ENCODE measurements around the gene TMEM221. TPM values are rescaled to one million over a fixed set of nuclear protein-coding genes. Genes with fewer than 3 reads are reported as not detected.

Gene TMEM221
- polyA plus RNA-seq, 1 donor from 2014 or later = not detected

GRCh38 chr19:17469092-17469480 is 20.6 kb upstream of the TMEM221 start:
- H3K9me3 ChIP-seq (ENCODE audit: low read length) = no peaks in the 10 kb centered on the region
- no peak overlapping the region for H2AFZ ChIP-seq (ENCODE audit: low read depth, low read length)
- TF ChIP-seq, protein P1, sequence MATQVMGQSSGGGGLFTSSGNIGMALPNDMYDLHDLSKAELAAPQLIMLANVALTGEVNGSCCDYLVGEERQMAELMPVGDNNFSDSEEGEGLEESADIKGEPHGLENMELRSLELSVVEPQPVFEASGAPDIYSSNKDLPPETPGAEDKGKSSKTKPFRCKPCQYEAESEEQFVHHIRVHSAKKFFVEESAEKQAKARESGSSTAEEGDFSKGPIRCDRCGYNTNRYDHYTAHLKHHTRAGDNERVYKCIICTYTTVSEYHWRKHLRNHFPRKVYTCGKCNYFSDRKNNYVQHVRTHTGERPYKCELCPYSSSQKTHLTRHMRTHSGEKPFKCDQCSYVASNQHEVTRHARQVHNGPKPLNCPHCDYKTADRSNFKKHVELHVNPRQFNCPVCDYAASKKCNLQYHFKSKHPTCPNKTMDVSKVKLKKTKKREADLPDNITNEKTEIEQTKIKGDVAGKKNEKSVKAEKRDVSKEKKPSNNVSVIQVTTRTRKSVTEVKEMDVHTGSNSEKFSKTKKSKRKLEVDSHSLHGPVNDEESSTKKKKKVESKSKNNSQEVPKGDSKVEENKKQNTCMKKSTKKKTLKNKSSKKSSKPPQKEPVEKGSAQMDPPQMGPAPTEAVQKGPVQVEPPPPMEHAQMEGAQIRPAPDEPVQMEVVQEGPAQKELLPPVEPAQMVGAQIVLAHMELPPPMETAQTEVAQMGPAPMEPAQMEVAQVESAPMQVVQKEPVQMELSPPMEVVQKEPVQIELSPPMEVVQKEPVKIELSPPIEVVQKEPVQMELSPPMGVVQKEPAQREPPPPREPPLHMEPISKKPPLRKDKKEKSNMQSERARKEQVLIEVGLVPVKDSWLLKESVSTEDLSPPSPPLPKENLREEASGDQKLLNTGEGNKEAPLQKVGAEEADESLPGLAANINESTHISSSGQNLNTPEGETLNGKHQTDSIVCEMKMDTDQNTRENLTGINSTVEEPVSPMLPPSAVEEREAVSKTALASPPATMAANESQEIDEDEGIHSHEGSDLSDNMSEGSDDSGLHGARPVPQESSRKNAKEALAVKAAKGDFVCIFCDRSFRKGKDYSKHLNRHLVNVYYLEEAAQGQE (IDR thresholded peaks at IDR 0.05; ENCODE audit: borderline replicate concordance) = no peak
- peak; percentile 22 for TF ChIP-seq MXI1 (conservative IDR thresholded peaks at IDR 0.05; ENCODE audit: poor library complexity, severe bottlenecking)
- H3K79me2 ChIP-seq (replicated peaks; ENCODE audit: insufficient read depth, low read length) = peaks cover 5% of the 10 kb centered on the region
- H3K9me2 ChIP-seq (ENCODE audit: insufficient read depth, low read length) = no peaks in the 10 kb centered on the region
- no peaks in the 10 kb centered on the region for H3F3A ChIP-seq (ENCODE audit: insufficient read depth, low read length, poor library complexity, severe bottlenecking)
- no peak overlapping the region for H3K27ac ChIP-seq (ENCODE audit: low read length)
- peak overlapping the region; percentile 80 for H3K4me3 ChIP-seq (ENCODE audit: low read length)
- no peak overlapping the region for H3K4me2 ChIP-seq (ENCODE audit: low read length)
- no peaks in the 10 kb centered on the region for H3K27me3 ChIP-seq (ENCODE audit: insufficient read depth, low read depth, low read length)
- H3K9ac ChIP-seq (ENCODE audit: low read length) = peak overlapping the region; percentile 82
- no peaks in the 10 kb centered on the region for H4K20me1 ChIP-seq (ENCODE audit: insufficient read depth)
- no peaks in the 10 kb centered on the region for H3K36me3 ChIP-seq (ENCODE audit: insufficient read depth, low read length)

- no peaks in the 10 kb centered on the region for H3K36me3 ChIP-seq (ENCODE audit: insufficient read depth, low read length)
- no peak overlapping the region for H2AFZ ChIP-seq (ENCODE audit: low read depth, low read length)
- no peaks in the 10 kb centered on the region for H3K27me3 ChIP-seq (ENCODE audit: insufficient read depth, low read depth, low read length)
- H3K79me2 ChIP-seq (replicated peaks; ENCODE audit: insufficient read depth, low read length) = peaks cover 5% of the 10 kb centered on the region
- no peak overlapping the region for H3K9ac ChIP-seq (ENCODE audit: low read length)
- H3K4me2 ChIP-seq (ENCODE audit: low read length) = no peak overlapping the region
- no peak overlapping the region for H3K4me3 ChIP-seq (ENCODE audit: low read length)
- H3F3A ChIP-seq (ENCODE audit: insufficient read depth, low read length, poor library complexity, severe bottlenecking) = no peaks in the 10 kb centered on the region
- TF ChIP-seq, protein P1 (IDR thresholded peaks at IDR 0.05; ENCODE audit: borderline replicate concordance) = no peak
- TF ChIP-seq SMC3 (conservative IDR thresholded peaks at IDR 0.05; ENCODE audit: poor library complexity) = no peak
- TF ChIP-seq MXI1 (conservative IDR thresholded peaks at IDR 0.05; ENCODE audit: poor library complexity, severe bottlenecking) = no peak
- TF ChIP-seq TAF1 (IDR thresholded peaks at IDR 0.05; ENCODE audit: low read depth) = no peak
- no peak for TF ChIP-seq RAD21 (conservative IDR thresholded peaks at IDR 0.05)
- TF ChIP-seq CTCF (IDR thresholded peaks at IDR 0.05; ENCODE audit: poor library complexity, severe bottlenecking) = no peak
- no peak for TF ChIP-seq EP300 (conservative IDR thresholded peaks at IDR 0.05; ENCODE audit: poor library complexity, severe bottlenecking)
- TF ChIP-seq EZH2 (IDR thresholded peaks at IDR 0.05; ENCODE audit: borderline replicate concordance, insufficient read depth, low read length, poor library complexity, severe bottlenecking) = no peak
- no peak for TF ChIP-seq POLR2AphosphoS5 (IDR thresholded peaks at IDR 0.05)
- H3K27ac ChIP-seq (ENCODE audit: low read length) = no peak overlapping the region
- no peaks in the 10 kb centered on the region for H3K9me3 ChIP-seq (ENCODE audit: low read length)
- no peaks in the 10 kb centered on the region for H3K9me2 ChIP-seq (ENCODE audit: insufficient read depth, low read length)
- no peaks in the 10 kb centered on the region for H4K20me1 ChIP-seq (ENCODE audit: insufficient read depth)
These were observed 20.0 kb upstream of the TMEM221 start for GRCh38 chr19:17468302-17469091.
